VCaP (cell line): ENCODE results near the gene RNF133.
"Not testable (repeated sequence)": the region's sequence is repeated elsewhere in the genome, so short reads cannot be mapped to it uniquely, and the experiment has no call there.

Experiments
- H3K27ac ChIP-seq: fragments of 450-650 bp; 2 replicates; pipeline ENCODE4 v1.5.1; 2017
- TF ChIP-seq, protein P1 (sequence below): fragments of 450-650 bp; conservative IDR thresholded peaks from 2 replicates; pipeline ENCODE4 v1.5.1; 2017; ENCODE audit warnings: mild to moderate bottlenecking, moderate library complexity

RNF133 gene

DNA sequence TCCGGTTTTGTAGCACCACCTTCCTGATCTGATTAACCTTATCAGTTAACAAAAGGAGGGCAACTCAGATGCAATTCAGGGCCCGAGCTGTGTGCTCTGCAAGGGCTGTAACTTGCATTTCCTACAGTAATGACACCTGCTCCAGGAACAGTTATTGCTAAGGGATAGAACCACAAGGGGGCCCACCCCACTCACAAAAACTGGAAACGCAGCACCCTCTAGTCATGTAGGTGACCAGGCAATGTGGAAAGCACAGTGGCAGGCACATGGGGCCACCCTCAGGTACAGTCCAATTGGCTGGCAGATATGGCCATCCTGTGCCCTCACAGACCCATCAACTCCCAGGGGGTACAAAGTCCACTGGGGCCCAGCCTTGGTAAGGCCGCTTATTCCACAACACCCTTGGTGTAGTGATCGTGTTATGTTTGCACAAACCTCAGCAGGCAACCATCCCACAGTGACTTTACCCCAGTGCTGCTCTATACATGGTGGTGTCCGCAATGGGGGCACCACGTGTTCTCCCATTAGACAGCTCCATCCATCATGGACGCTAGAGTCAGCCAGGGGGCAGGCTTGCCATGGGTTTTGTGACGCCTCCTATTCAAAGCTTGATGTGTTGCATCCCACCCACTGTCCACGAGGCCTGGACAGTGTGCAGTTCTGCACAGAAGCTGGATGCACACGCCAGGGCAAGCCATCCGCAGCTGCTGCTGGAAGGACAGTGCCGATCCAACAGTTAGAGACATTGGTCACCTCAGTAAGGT lies 9.4 kb downstream of the RNF133 start:
- TF ChIP-seq, protein P1, sequence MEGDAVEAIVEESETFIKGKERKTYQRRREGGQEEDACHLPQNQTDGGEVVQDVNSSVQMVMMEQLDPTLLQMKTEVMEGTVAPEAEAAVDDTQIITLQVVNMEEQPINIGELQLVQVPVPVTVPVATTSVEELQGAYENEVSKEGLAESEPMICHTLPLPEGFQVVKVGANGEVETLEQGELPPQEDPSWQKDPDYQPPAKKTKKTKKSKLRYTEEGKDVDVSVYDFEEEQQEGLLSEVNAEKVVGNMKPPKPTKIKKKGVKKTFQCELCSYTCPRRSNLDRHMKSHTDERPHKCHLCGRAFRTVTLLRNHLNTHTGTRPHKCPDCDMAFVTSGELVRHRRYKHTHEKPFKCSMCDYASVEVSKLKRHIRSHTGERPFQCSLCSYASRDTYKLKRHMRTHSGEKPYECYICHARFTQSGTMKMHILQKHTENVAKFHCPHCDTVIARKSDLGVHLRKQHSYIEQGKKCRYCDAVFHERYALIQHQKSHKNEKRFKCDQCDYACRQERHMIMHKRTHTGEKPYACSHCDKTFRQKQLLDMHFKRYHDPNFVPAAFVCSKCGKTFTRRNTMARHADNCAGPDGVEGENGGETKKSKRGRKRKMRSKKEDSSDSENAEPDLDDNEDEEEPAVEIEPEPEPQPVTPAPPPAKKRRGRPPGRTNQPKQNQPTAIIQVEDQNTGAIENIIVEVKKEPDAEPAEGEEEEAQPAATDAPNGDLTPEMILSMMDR = no peak
- H3K27ac ChIP-seq = no peak overlapping the region

DNA sequence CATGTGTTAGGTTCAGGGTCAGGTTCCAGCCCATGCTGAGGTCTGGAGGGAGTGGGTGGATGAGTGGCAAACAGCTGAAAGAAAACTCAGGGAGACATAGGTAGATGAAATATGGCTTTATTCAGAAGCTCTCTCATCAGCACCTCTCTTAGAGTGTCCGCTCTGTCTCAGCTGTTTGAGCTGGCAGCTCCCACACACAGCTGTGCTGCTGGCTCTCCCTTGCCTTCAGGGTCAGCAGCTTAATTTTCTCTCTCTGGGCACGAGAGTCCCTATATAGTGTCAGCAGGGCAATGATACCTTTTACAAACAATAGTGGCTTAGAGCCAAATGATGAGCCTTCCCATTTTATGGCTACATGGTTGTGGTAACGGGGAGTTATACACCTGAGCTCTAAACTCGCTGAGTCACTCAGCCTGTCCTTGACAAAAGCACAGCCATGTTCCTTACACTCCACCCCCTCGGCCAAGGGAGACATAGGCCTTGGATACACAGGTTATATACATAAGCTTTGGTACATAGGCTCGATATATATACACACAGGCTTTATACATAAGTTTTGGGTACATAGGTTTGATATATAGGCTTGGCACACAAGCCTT lies 10.4 kb downstream of the RNF133 start:
- H3K27ac ChIP-seq = no peak overlapping the region
- TF ChIP-seq, protein P1 = no peak

DNA sequence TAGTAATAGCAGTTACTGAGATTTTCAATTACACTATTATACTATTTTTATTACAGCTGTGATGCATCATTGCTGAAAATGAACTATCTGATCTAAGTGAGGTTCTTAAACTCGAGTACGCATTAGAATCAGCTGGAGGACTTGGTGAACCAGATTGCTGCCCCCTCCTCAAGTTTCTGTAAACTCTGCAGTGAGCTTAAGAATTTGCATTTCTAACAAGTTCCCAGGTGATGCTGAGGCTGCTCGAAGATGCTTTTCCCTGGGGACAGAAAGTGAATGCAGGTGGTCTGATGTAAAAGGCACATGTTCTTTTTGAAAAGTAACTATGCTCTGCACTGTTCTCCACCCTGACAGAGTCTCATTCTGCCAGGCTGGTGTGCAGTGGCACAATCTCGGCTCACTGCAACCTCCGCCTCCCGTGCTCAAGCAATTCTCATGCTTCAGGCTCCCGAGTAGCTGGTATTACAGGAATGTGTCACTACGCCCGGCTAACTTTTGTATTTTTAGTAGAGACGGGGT lies 12.5 kb downstream of the RNF133 start:
- TF ChIP-seq, protein P1 = no peak
- H3K27ac ChIP-seq = no peak overlapping the region

DNA sequence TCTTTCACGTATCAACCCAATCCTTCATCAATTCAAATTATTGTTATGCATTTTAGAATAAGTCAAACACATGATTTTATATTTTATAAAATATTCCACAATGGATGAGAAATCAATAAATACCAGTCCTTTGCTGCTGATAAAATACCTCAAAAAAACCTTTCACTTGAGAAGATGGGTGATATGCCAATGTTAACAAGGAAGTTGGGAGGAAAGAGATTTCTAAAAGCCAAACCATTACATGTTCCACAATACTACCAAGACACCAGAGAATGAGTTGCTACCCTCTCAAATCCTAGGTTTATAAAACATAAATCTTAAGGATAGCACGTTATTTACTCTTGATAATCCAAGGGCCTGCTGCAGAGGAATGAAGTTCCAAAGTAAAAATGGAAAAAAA lies 14.4 kb downstream of the RNF133 start:
- TF ChIP-seq, protein P1 = no peak
- H3K27ac ChIP-seq = 0 out of 2 replicates have a peak overlapping the region, but pooled peaks have one; percentile 3

GRCh38 chr7:122682815-122683550 lies 15.9 kb downstream of the RNF133 start:
- H3K27ac ChIP-seq = no peak overlapping the region
- TF ChIP-seq, protein P1 = no peak

DNA sequence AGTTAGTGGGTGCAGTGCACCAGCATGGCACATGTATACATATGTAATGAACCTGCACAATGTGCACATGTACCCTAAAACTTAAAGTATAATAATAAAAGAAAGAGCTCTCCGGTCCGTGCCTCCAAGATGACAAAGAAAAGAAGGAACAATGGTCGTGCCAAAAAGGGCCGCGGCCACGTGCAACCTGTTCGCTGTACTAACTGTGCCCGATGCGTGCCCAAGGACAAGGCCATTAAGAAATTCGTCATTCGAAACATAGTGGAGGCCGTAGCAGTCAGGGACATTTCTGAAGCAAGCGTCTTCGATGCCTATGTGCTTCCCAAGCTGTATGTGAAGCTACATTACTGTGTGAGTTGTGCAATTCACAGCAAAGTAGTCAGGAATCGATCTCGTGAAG lies 17.7 kb downstream of the RNF133 start:
- not testable (repeated sequence) for H3K27ac ChIP-seq

GRCh38 chr7:122679813-122680212 lies 19.1 kb downstream of the RNF133 start:
- peak overlapping the region; percentile 66 for H3K27ac ChIP-seq
- TF ChIP-seq, protein P1 = no peak

- peak overlapping the region; percentile 66 for H3K27ac ChIP-seq
Observed at GRCh38 chr7:122679269-122679709, 19.6 kb downstream of the RNF133 start.
